Ascending aorta (tissue), 2 donors: ENCODE data around the gene SOX18. TPM values are rescaled to one million over a fixed set of nuclear protein-coding genes. Genes with fewer than 3 reads are reported as not detected.

Experiments
- DNase-seq, 2 donors: peaks; one replicate each; pipeline ENCODE4 v3.0.0-alpha.2; 2019; ENCODE audit warnings: low spot score in 2 of 2
- H3K27ac ChIP-seq, 2 donors: fragments of 200-600 bp; sonication (generic); one replicate each; pipeline ENCODE4 v1.5.1; 2016 to 2017; ENCODE audit warnings: mild to moderate bottlenecking in 1 of 2
- H3K27me3 ChIP-seq: fragments of 200-600 bp; sonication (generic); one replicate; pipeline ENCODE4 v1.5.1; 2017
- H3K36me3 ChIP-seq, 2 donors: fragments of 200-600 bp; sonication (generic); one replicate each; pipeline ENCODE4 v1.5.1; 2016
- H3K4me1 ChIP-seq, 2 donors: fragments of 200-600 bp; sonication (generic); one replicate each; pipeline ENCODE4 v1.5.1; 2016 to 2017; ENCODE audit warnings: mild to moderate bottlenecking in 1 of 2
- H3K4me3 ChIP-seq, 2 donors: fragments of 200-600 bp; sonication (generic); one replicate each; pipeline ENCODE4 v1.5.1; 2016 to 2017; ENCODE audit warnings: mild to moderate bottlenecking in 1 of 2
- H3K9me3 ChIP-seq, 2 donors: fragments of 200-600 bp; sonication (generic); one replicate each; pipeline ENCODE4 v1.5.1; 2016
- CTCF ChIP-seq, 3 experiments: fragments of 200-600 bp in 2 of 3; fragments of 450-650 bp in 1 of 3; sonication (generic) in 2 of 3; IDR thresholded peaks; one replicate each; pipeline ENCODE4 v1.5.1; 2016 to 2019; ENCODE audit warnings: antibody characterized with exemption in 3 of 3, mild to moderate bottlenecking in 1 of 3, moderate library complexity in 1 of 3
- intact Hi-C: fragments of 100-400 bp; cut with DNase I; formaldehyde crosslinking; loops from one replicate; pipeline ENCODE4 v1.15.1; 2023
- total RNA-seq: library from RNA; depleted of rRNA; stranded (reverse); fragments of >200 nt; gene quantifications from one replicate; pipeline ENCODE4 v1.1.0, GENCODE V29; 2016

Gene SOX18
- total RNA-seq, 1 donor from 2014 or later, result 244 TPM

- intact Hi-C loops, result no loop called here
- Histone ChIP-seq H3K36me3 (peaks cover 26 to 32% of the 10 kb centered on the region in 2 donors), H3K9me3 (no peaks in the 10 kb centered on the region), H3K4me3 (no peak overlapping the region), H3K27ac (no peak overlapping the region), H3K27me3 (no peaks in the 10 kb centered on the region), H3K4me1 (peaks cover 11 to 19% of the 10 kb centered on the region in 2 donors)
- no peak for DNase-seq
- TF ChIP-seq CTCF (IDR thresholded peaks at IDR 0.05), result no peak
These were observed 26.1 kb upstream of the SOX18 start for GRCh38 chr20:64075556-64075955.

- no peak for TF ChIP-seq CTCF (IDR thresholded peaks at IDR 0.05)
These were observed 25.5 kb upstream of the SOX18 start for GRCh38 chr20:64074963-64075362.

GRCh38 chr20:64074184-64074789, 24.8 kb upstream of the SOX18 start:
- H3K4me3 ChIP-seq, result no peak overlapping the region
- H3K27me3 ChIP-seq, result no peaks in the 10 kb centered on the region
- H3K27ac ChIP-seq, result no peak overlapping the region
- TF ChIP-seq CTCF (IDR thresholded peaks at IDR 0.05), result no peak
- DNase-seq, result no peak
- intact Hi-C loops, result no loop called here
- H3K36me3 ChIP-seq, result peaks cover 34 to 43% of the 10 kb centered on the region in 2 donors
- peaks cover 10 to 14% of the 10 kb centered on the region in 2 donors for H3K4me1 ChIP-seq
- no peaks in the 10 kb centered on the region for H3K9me3 ChIP-seq

More at GRCh38 chr20:64074963-64075362, 25.5 kb upstream of the SOX18 start:
- Histone ChIP-seq H3K27ac (no peak overlapping the region), H3K27me3 (no peaks in the 10 kb centered on the region), H3K4me1 (peaks cover 11 to 15% of the 10 kb centered on the region in 2 donors), H3K4me3 (no peak overlapping the region), H3K9me3 (no peaks in the 10 kb centered on the region), H3K36me3 (peaks cover 32 to 38% of the 10 kb centered on the region in 2 donors)
- intact Hi-C loops, result no loop called here
- no peak for DNase-seq

- DNase-seq, result no peak
- intact Hi-C loops, result no loop called here
- H3K36me3 ChIP-seq, result peaks cover 34 to 50% of the 10 kb centered on the region in 2 donors
These were observed 24.2 kb upstream of the SOX18 start for GRCh38 chr20:64073476-64074183.

GRCh38 chr20:64072498-64073063, 23.1 kb upstream of the SOX18 start:
- H3K4me3 ChIP-seq, result no peak overlapping the region
- DNase-seq, result no peak
- peaks cover 34 to 51% of the 10 kb centered on the region in 2 donors for H3K36me3 ChIP-seq
- no peak overlapping the region for H3K27ac ChIP-seq
- intact Hi-C loops, result no loop called here
- H3K4me1 ChIP-seq, result no peaks in the 10 kb centered on the region
- TF ChIP-seq CTCF (IDR thresholded peaks at IDR 0.05), result no peak
- H3K9me3 ChIP-seq, result no peaks in the 10 kb centered on the region
- H3K27me3 ChIP-seq, result no peaks in the 10 kb centered on the region

More at GRCh38 chr20:64073476-64074183, 24.2 kb upstream of the SOX18 start:
- Histone ChIP-seq H3K9me3 (no peaks in the 10 kb centered on the region), H3K4me3 (no peak overlapping the region), H3K27ac (no peak overlapping the region), H3K27me3 (no peaks in the 10 kb centered on the region), H3K4me1 (peaks cover 4 to 8% of the 10 kb centered on the region in 2 donors)
- TF ChIP-seq CTCF (IDR thresholded peaks at IDR 0.05), result no peak
